H1 (cell line): Measurements from ENCODE around the gene GOLGA3. TPM values are rescaled to one million over a fixed set of nuclear protein-coding genes. Genes with fewer than 3 reads are reported as not detected.

Source experiments
- CTCF ChIA-PET: fragments of 300-600 bp; sonication (Branson Sonifier 250); formaldehyde crosslinking; loops from one replicate; lab custom pipeline; 2021; ENCODE audit not compliant: partially characterized antibody; lab: Charles Lee
- POLR2A ChIA-PET: fragments of 300-600 bp; sonication (Branson Sonifier 250); formaldehyde crosslinking; loops from one replicate; lab custom pipeline; 2021; ENCODE audit warnings: inconsistent platforms; ENCODE audit not compliant: partially characterized antibody; lab: Charles Lee
- DNase-seq, 2 experiments: peaks; one replicate each; pipeline versions ENCODE4 v3.0.0 to v3.0.0-alpha.2; 2010 to 2022; ENCODE audit warnings: low spot score in 2 of 2, low read depth in 1 of 2, mixed read lengths in 1 of 2
- FAIRE-seq: peaks from 2 replicates; lab custom pipeline; 2011; peaks lifted over from hg19 to GRCh38; lab: Jason Lieb, UNC
- H2AFZ ChIP-seq: 2 replicates; pipeline ENCODE4 v1.8.1; 2012; ENCODE audit warnings: low read length, inconsistent platforms
- H2AK5ac ChIP-seq: 2 replicates; pipeline ENCODE4 v1.6.1; 2013; ENCODE audit warnings: low read depth, low read length
- H2BK120ac ChIP-seq: replicated peaks from 2 replicates; pipeline ENCODE3; 2013; ENCODE audit warnings: low read depth, low read length, inconsistent platforms
- H2BK12ac ChIP-seq: 2 replicates; pipeline ENCODE4 v1.6.1; 2013; ENCODE audit warnings: low read depth, low read length
- H2BK15ac ChIP-seq: 2 replicates; pipeline ENCODE4 v1.6.1; 2013; ENCODE audit warnings: low read length
- H2BK20ac ChIP-seq: 2 replicates; pipeline ENCODE4 v1.6.1; 2013; ENCODE audit warnings: low read length
- H2BK5ac ChIP-seq: 2 replicates; pipeline ENCODE4 v1.6.1; 2013; ENCODE audit warnings: low read depth, low read length
- H3K14ac ChIP-seq: 2 replicates; pipeline ENCODE4 v1.6.1; 2013; ENCODE audit warnings: inconsistent platforms; ENCODE audit not compliant: insufficient read length
- H3K18ac ChIP-seq: 2 replicates; pipeline ENCODE4 v1.6.1; 2013; ENCODE audit warnings: low read length; ENCODE audit errors: extremely low read depth
- H3K23ac ChIP-seq: 2 replicates; pipeline ENCODE4 v1.6.1; 2013; ENCODE audit warnings: inconsistent platforms; ENCODE audit not compliant: insufficient read length
- H3K23me2 ChIP-seq: 2 replicates; pipeline ENCODE4 v1.6.1; 2013; ENCODE audit warnings: low read depth, low read length
- H3K27ac ChIP-seq: 2 replicates; pipeline ENCODE4 v1.6.1; 2011; ENCODE audit warnings: low read depth, low read length, inconsistent platforms
- H3K27me3 ChIP-seq, 4 experiments: replicated peaks in 1 of 4; 1 replicate in 1 of 4; 2 replicates in 3 of 4; pipeline versions ENCODE4 v1.6.1 to v1.8.1; 2011 to 2013; ENCODE audit warnings: low read length in 3 of 4, mild to moderate bottlenecking in 3 of 4, inconsistent platforms in 2 of 4, mixed read lengths in 2 of 4, moderate library complexity in 1 of 4; ENCODE audit not compliant: control insufficient read depth in 3 of 4, insufficient read depth in 3 of 4; ENCODE audit errors: extremely low read depth in 1 of 4
- H3K36me3 ChIP-seq, 4 experiments: 2 replicates each; pipeline versions ENCODE4 v1.6.1 to v1.8.1; 2011 to 2013; ENCODE audit warnings: mild to moderate bottlenecking in 4 of 4, low read length in 3 of 4, moderate library complexity in 2 of 4, control low read depth in 1 of 4, inconsistent platforms in 1 of 4; ENCODE audit not compliant: insufficient read depth in 4 of 4, control insufficient read depth in 2 of 4
- H3K4ac ChIP-seq: replicated peaks from 2 replicates; pipeline ENCODE3; 2013; ENCODE audit warnings: low read length, low read depth, mixed read lengths, inconsistent platforms; ENCODE audit not compliant: insufficient read length
- H3K4me1 ChIP-seq, 4 experiments: replicated peaks in 1 of 4; 1 replicate in 1 of 4; 2 replicates in 3 of 4; pipeline versions ENCODE4 v1.6.1 to v1.8.1; 2011 to 2013; ENCODE audit warnings: low read length in 3 of 4, inconsistent platforms in 2 of 4, mixed read lengths in 1 of 4; ENCODE audit not compliant: insufficient read depth in 4 of 4, control insufficient read depth in 3 of 4
- H3K4me2 ChIP-seq, 2 experiments: 2 replicates each; pipeline versions ENCODE4 v1.6.1 to v1.8.1; 2011 to 2013; ENCODE audit warnings: low read depth in 2 of 2, low read length in 2 of 2, control low read depth in 1 of 2, inconsistent platforms in 1 of 2, mild to moderate bottlenecking in 1 of 2; ENCODE audit not compliant: insufficient read depth in 1 of 2
- H3K4me3 ChIP-seq, 4 experiments: fragments of 200-600, 300-600 bp in 1 of 4; sonication (generic), shearing (Covaris generic), sonication (Bioruptor Twin) in 1 of 4; 2 replicates each; pipeline versions ENCODE4 v1.5.1 to v1.8.1; 2011 to 2016; ENCODE audit warnings: low read length in 4 of 4, low read depth in 3 of 4, control low read depth in 2 of 4, inconsistent platforms in 2 of 4, mild to moderate bottlenecking in 2 of 4, mixed read lengths in 1 of 4, moderate library complexity in 1 of 4; ENCODE audit not compliant: insufficient read depth in 2 of 4; ENCODE audit errors: extremely low read depth in 1 of 4
- H3K56ac ChIP-seq: replicated peaks from 2 replicates; pipeline ENCODE3; 2013; ENCODE audit warnings: low read depth, mild to moderate bottlenecking, mixed read lengths, low read length, inconsistent platforms; ENCODE audit not compliant: insufficient read length
- H3K79me1 ChIP-seq: 2 replicates; pipeline ENCODE4 v1.6.1; 2013; ENCODE audit warnings: low read depth, low read length, control low read depth
- H3K79me2 ChIP-seq, 2 experiments: 2 replicates each; pipeline versions ENCODE4 v1.6.1 to v1.8.1; 2012 to 2013; ENCODE audit warnings: low read length in 2 of 2, mild to moderate bottlenecking in 2 of 2, inconsistent platforms in 1 of 2; ENCODE audit not compliant: insufficient read depth in 2 of 2, control insufficient read depth in 1 of 2
- H3K9ac ChIP-seq, 4 experiments: replicated peaks in 1 of 4; 1 replicate in 1 of 4; 2 replicates in 3 of 4; pipeline versions ENCODE4 v1.6.1 to v1.8.1; 2011 to 2013; ENCODE audit warnings: low read depth in 3 of 4, low read length in 3 of 4, control low read depth in 2 of 4, mild to moderate bottlenecking in 2 of 4, moderate library complexity in 2 of 4, inconsistent platforms in 1 of 4; ENCODE audit errors: extremely low read depth in 1 of 4
- H3K9me3 ChIP-seq, 2 experiments: 2 replicates each; pipeline versions ENCODE4 v1.6.1 to v1.8.1; 2012 to 2013; ENCODE audit warnings: mild to moderate bottlenecking in 2 of 2, moderate library complexity in 2 of 2, control low read depth in 1 of 2, inconsistent platforms in 1 of 2, low read depth in 1 of 2, low read length in 1 of 2, mixed read lengths in 1 of 2; ENCODE audit not compliant: insufficient read depth in 2 of 2
- H4K20me1 ChIP-seq, 2 experiments: replicated peaks in 1 of 2; 2 replicates each; pipeline versions ENCODE3 to v1.8.1; 2011 to 2013; ENCODE audit warnings: inconsistent platforms in 2 of 2, low read length in 2 of 2, mild to moderate bottlenecking in 1 of 2; ENCODE audit not compliant: insufficient read depth in 2 of 2, control insufficient read depth in 1 of 2
- H4K5ac ChIP-seq: 2 replicates; pipeline ENCODE4 v1.6.1; 2013; ENCODE audit warnings: low read length, low read depth, mixed read lengths, inconsistent platforms; ENCODE audit not compliant: insufficient read length
- H4K8ac ChIP-seq: 2 replicates; pipeline ENCODE4 v1.8.0; 2013; ENCODE audit warnings: mild to moderate bottlenecking, moderate library complexity, low read length, inconsistent platforms; ENCODE audit not compliant: insufficient read depth; ENCODE audit errors: extremely low read depth
- H4K91ac ChIP-seq: replicated peaks from 2 replicates; pipeline ENCODE3; 2013; ENCODE audit warnings: low read length, mixed read lengths, inconsistent platforms; ENCODE audit not compliant: insufficient read length
- EGR1 ChIP-seq: IDR thresholded peaks from 2 replicates; pipeline ENCODE4 v1.6.1; 2011; ENCODE audit warnings: low read depth, low read length, borderline replicate concordance
- MAX ChIP-seq: IDR thresholded peaks from 2 replicates; pipeline ENCODE4 v1.6.1; 2012; ENCODE audit warnings: inconsistent platforms
- POU5F1 ChIP-seq: IDR thresholded peaks from 2 replicates; pipeline ENCODE4 v1.6.1; 2011; ENCODE audit warnings: low read depth, mild to moderate bottlenecking, low read length, moderate library complexity
- SIN3A ChIP-seq, 2 experiments: IDR thresholded peaks in 1 of 2; conservative IDR thresholded peaks in 1 of 2; 2 replicates each; pipeline ENCODE4 v1.6.1; 2011 to 2012; ENCODE audit warnings: low read length in 2 of 2, improper control_type of control experiment in 1 of 2, low read depth in 1 of 2, mild to moderate bottlenecking in 1 of 2
- SP2 ChIP-seq: IDR thresholded peaks from 2 replicates; pipeline ENCODE4 v1.6.1; 2012; ENCODE audit warnings: mild to moderate bottlenecking, low read length, inconsistent platforms
- TAF7 ChIP-seq: optimal IDR thresholded peaks from 2 replicates; pipeline ENCODE3; 2011; ENCODE audit warnings: low read depth, mild to moderate bottlenecking, inconsistent platforms, low read length, moderate library complexity, borderline replicate concordance
- WGBS, 2 experiments: shearing (Covaris generic) in 1 of 2; methylation state at CpG; one replicate each; pipeline versions ENCODE4 v1.1.6 to v1.1.7; 2013 to 2015; ENCODE audit warnings: low lambda C conversion rate in 2 of 2, mixed read lengths in 2 of 2, inconsistent platforms in 1 of 2, low coverage in 1 of 2, missing lambda C conversion rate in 1 of 2; ENCODE audit not compliant: insufficient replicate concordance in 2 of 2, insufficient coverage in 1 of 2, insufficient read length in 1 of 2; ENCODE audit errors: extremely low coverage in 1 of 2, missing lambda C conversion rate in 1 of 2; 5-methylcytosine and 5-hydroxymethylcytosine counted together
- polyA plus RNA-seq, 7 experiments: library from polyadenylated mRNA; depleted of rRNA in 3 of 7; stranded (reverse) in 5 of 7; unstranded in 2 of 7; fragments of >200 nt in 5 of 7; fragments of 200-250 nt in 2 of 7; gene quantifications; 1 replicate in 5 of 7; 2 replicates in 1 of 7; 4 replicates in 1 of 7; pipeline versions ENCODE4 v1.2.1 to v1.2.3, GENCODE V29; 2011 to 2013; ENCODE audit warnings: missing spikeins in 2 of 7, mixed read lengths in 2 of 7
- total RNA-seq: library from RNA; stranded (reverse); fragmentation: NEBNext Ultra II Directional; extraction: Animal tissue kit (Norgen Biotek cat#: 25700); gene quantifications from 2 replicates; pipeline ENCODE4 v1.2.1, GENCODE V29; 2021

Gene GOLGA3
- total and polyA plus RNA-seq, 2 of the 8 experiments (the other 6 are each of a cell fraction or from before 2014, with no cell fraction given) = 6.4 to 33.1 TPM

GRCh38 chr12:132764231-132764630 is 64.4 kb downstream of the GOLGA3 start:
- Histone ChIP-seq H3K14ac (no peak overlapping the region), H3K27me3 (no peaks in the 10 kb centered on the region), H3K27ac (no peak overlapping the region), H2BK5ac (no peak overlapping the region; the same call in 1 of the 2 replicates), H4K8ac (no peak overlapping the region), H4K20me1 (peaks cover 7 to 13% of the 10 kb centered on the region in 2 experiments), H2BK120ac (no peak overlapping the region), H3K9ac (no peak overlapping the region; a peak in 1 of 7 replicates), H4K91ac (no peak overlapping the region), H2BK20ac (no peak overlapping the region), H3K36me3 (no peaks in the 10 kb centered on the region), H2BK15ac (no peak overlapping the region), H2AK5ac (no peak overlapping the region), H3K79me2 (peaks cover 20 to 22% of the 10 kb centered on the region in 2 experiments), H3K23ac (no peak overlapping the region), H3K4me2 (no peak overlapping the region), H3K56ac (no peak overlapping the region), H3K4me3 (no peak overlapping the region), H3K4me1 (peaks cover 0 to 4% (median 3%) of the 10 kb centered on the region in 4 experiments; a peak in 5 of 7 replicates), H3K23me2 (peaks cover 7% of the 10 kb centered on the region; the same call in 1 of the 2 replicates), H3K18ac (no peak overlapping the region), H3K4ac (no peak overlapping the region), H3K79me1 (no peaks in the 10 kb centered on the region), H3K9me3 (no peaks in the 10 kb centered on the region), H4K5ac (no peak overlapping the region), H2AFZ (no peak overlapping the region), H2BK12ac (no peak overlapping the region)
- POLR2A ChIA-PET = interaction anchor here (1.0 to 1.7 kb wide), 5 partner anchors 13 to 100 kb away, joined by 3 to 5 read pairs (median 3); no protein-coding TSS in a partner anchor
- 91% methylated on average over 16 of the region's 20 CpGs; no CpG with 5 or more reads in 1 of the 2 experiments for WGBS, 2 experiments
- CTCF ChIA-PET = interaction anchor here (0.6 to 1.4 kb wide), 9 partner anchors 10 to 365 kb away, joined by 3 to 8 read pairs (median 4); no protein-coding TSS in a partner anchor
- FAIRE-seq (no peak), DNase-seq (no peak)
- TF ChIP-seq MAX (no peak), EGR1 (no peak), SIN3A (conservative IDR thresholded peaks at IDR 0.05 in 1 of 2, IDR thresholded peaks at IDR 0.05 in 1 of 2; ENCODE audit: low read depth in 1 of 2, low read length in 2 of 2) (no peak), POU5F1 (no peak), TAF7 (no peak), SP2 (no peak)
